GM10248 (cell line): ENCODE measurements around the gene PHAX.
"Not testable (repeated sequence)": the region's sequence is repeated elsewhere in the genome, so short reads cannot be mapped to it uniquely, and the experiment has no call there.

ENCODE experiments used
- CTCF ChIA-PET: fragments of 300-600 bp; sonication (Branson Sonifier 250); formaldehyde crosslinking; extraction: SDS; loops from one replicate; lab custom pipeline; 2021; ENCODE audit warnings: antibody characterized with exemption; lab: Yijun Ruan, JAX
- POLR2A ChIA-PET: fragments of 350-650 bp; sonication (Branson Sonifier 250); formaldehyde crosslinking; extraction: SDS; loops from one replicate; lab custom pipeline; 2020; ENCODE audit warnings: antibody characterized with exemption; lab: Yijun Ruan, JAX
- DNase-seq: peaks from one replicate; pipeline ENCODE4 v3.0.0; 2012; ENCODE audit errors: extremely low spot score
- TF ChIP-seq, protein P1 (sequence below): IDR thresholded peaks from 2 replicates; pipeline ENCODE4 v1.5.1; 2012; ENCODE audit warnings: mild to moderate bottlenecking, low read depth; ENCODE audit errors: extremely low read depth, missing control alignments, control extremely low read depth

PHAX gene

DNA sequence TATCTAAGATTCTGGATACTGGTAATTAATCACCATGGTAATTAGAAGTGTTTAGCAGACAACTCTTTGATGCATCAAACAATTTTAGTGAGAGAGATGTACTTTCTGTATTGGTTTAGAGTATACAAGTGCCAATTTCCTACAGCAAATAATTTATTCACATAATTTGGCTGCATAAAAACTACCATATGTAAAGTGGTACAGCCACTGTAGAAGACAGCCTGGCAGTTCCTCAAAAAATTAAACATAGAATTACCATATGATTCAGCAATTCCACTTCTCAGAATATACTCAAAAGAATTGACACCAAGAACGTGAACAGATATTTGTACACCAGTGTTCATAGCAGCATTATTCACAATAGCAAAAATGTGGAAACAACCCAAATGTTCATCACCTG lies 36.2 kb downstream of the PHAX start:
- TF ChIP-seq, protein P1, sequence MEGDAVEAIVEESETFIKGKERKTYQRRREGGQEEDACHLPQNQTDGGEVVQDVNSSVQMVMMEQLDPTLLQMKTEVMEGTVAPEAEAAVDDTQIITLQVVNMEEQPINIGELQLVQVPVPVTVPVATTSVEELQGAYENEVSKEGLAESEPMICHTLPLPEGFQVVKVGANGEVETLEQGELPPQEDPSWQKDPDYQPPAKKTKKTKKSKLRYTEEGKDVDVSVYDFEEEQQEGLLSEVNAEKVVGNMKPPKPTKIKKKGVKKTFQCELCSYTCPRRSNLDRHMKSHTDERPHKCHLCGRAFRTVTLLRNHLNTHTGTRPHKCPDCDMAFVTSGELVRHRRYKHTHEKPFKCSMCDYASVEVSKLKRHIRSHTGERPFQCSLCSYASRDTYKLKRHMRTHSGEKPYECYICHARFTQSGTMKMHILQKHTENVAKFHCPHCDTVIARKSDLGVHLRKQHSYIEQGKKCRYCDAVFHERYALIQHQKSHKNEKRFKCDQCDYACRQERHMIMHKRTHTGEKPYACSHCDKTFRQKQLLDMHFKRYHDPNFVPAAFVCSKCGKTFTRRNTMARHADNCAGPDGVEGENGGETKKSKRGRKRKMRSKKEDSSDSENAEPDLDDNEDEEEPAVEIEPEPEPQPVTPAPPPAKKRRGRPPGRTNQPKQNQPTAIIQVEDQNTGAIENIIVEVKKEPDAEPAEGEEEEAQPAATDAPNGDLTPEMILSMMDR, result no peak
- no peak for DNase-seq
- ChIA-PET CTCF (no interaction called here), POLR2A (no interaction called here)

DNA sequence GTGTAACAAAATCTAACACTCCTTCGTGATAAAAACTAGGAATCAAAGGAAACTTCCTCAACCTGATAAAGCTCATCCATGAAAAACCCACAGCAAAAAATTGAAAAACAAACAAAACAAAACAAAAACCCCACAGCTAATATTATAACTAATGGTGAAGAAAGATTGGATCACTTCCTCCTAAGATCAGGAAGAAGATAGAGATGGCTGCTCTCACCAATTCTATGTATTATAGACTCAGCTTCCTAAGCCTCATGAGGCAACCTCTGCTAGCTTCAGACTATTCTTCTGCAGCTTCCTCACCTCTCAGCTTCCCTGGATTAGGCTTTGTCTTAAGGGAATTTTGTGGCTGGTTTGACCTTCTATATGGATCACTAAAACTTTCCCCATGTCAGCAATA lies 40.1 kb downstream of the PHAX start:
- TF ChIP-seq, protein P1, result no peak
- POLR2A ChIA-PET, result no interaction called here
- CTCF ChIA-PET, result interaction anchor here (0.9 to 2.0 kb wide), 5 partner anchors 13 to 161 kb away, joined by 3 to 7 read pairs (median 3); partner anchors contain the start of gene PHAX
- DNase-seq, result no peak

DNA sequence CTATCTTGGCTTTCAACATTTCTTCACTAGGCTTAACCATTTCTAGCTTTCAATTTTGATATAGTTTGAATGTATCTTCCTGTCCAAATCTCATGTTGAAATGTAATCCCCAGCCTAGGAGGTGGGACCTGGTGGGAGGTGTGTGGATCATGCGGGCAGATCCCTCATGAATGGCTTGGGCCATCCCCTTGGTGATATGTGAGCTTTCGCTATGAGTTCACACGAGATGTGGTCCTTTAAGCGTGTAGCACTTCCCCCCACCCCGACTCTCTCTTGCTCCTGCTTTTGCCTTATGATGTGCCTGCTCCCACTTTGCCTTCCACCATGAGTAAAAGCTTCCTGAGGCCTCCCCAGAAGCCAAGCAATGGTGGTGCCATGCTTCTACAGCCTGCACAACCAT lies 40.6 kb downstream of the PHAX start:
- TF ChIP-seq, protein P1, result no peak
- CTCF ChIA-PET, result interaction anchor here (0.9 to 2.0 kb wide), 5 partner anchors 13 to 160 kb away, joined by 3 to 7 read pairs (median 3); partner anchors contain the start of gene PHAX
- POLR2A ChIA-PET, result no interaction called here
- DNase-seq, result no peak

DNA sequence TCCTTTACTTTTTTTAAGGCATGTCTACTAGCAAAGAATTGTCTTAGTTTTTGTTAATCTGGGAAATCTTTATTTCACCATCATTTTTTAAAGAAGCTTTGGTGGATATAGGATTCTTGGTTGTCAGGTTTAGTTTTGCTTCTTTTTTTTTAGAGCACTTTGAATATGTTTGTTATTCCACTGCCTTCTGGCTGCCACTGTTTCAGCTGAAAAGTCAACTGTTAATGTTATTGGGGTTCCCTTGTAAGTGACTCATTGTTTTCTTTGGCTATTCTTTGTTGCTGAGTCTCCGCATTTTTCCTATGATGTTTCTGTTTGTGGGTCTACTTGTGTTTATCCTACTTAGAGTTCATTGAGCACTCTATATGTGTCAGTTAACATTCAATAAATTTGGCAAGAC lies 44.4 kb downstream of the PHAX start:
- TF ChIP-seq, protein P1, result no peak
- ChIA-PET POLR2A (no interaction called here), CTCF (no interaction called here)
- DNase-seq, result no peak

DNA sequence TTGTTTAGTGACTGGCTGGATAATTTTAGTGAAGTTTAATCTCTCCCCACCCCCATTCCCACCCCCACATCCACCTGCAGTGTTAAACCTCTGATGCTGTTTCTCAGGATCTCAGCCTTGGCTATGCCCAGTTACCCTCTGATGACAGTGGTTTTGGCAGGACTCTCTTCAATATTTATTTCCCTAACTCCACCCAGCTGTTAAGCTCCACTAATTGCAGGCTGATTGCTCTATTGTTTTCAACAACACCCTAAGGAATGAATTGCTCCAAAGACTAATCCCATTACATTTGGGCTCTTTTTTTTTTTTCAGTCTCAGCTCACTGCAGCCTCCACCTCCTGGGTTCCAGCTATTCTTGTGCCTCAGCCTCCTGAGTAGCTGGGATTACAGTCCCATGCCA lies 46.3 kb downstream of the PHAX start:
- POLR2A ChIA-PET, result no interaction called here
- TF ChIP-seq, protein P1, result no peak
- no peak for DNase-seq
- CTCF ChIA-PET, result interaction anchor here (0.8 to 1.6 kb wide), 3 partner anchors 8 to 37 kb away, joined by 3 to 10 read pairs (median 4); no protein-coding TSS in a partner anchor

DNA sequence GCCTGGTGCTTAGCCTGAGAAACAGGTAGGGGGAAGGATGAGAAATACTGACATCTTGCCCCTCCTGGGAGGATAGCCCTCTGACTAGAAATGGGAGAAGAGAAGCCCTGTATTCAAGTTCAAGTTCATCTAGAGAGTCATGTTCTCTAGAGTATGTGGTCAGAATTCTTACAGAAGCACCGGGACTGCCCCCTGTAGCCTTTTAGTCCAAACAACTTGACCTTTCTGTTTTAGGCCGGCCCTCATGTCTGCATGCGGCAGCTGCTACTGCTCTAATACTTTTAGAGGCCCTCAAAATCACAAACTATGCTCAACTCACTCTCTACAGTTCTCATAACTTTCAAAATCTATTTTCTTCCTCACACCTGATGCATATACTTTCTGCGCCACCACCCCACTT lies 47.7 kb downstream of the PHAX start:
- POLR2A ChIA-PET, result no interaction called here
- TF ChIP-seq, protein P1, result no peak
- no peak for DNase-seq
- CTCF ChIA-PET, result no interaction called here

DNA sequence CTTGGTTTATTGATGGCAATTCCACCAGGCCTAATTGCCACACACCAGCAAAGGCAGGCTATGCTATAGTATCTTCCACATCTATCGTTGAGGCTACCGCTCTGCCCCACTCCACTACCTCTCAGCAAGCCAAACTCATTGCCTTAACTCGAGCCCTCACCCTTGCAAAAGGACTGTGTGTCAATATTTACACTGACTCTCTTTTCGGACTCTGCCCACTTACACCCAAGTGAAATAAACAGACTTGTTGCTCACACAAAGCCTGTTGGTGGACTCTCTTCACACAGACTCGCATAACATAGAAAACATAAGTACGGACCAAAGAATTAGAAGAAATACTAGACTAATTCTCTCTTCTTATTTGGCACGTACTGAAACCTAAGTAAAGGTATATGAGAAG lies 48.3 kb downstream of the PHAX start:
- CTCF ChIA-PET, result interaction anchor here (1.4 to 1.8 kb wide), 2 partner anchors 148 to 844 kb away, joined by 3 to 4 read pairs; no protein-coding TSS in a partner anchor
- DNase-seq, POLR2A ChIA-PET: not testable (repeated sequence)

DNA sequence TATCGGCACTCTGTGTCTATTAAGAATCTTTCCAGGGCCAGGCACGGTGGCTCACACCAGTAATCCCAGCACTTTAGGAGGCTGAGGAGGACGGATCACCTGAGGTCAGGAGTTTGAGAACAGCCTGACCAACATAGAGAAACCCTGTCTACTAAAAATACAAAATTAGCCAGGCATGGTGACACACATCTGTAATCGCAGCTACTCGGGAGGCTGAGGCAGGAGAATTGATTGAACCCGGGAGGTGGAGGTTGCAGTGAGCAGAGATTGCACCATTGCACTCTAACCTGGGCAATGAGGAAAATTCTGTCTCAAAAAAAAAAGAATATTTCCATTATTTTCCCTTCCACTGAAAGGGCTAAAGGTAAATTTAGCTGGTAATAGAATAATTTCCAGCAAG lies 49.0 kb downstream of the PHAX start:
- DNase-seq, POLR2A ChIA-PET: not testable (repeated sequence)
- CTCF ChIA-PET, result interaction anchor here (1.4 to 1.8 kb wide), 3 partner anchors 11 to 843 kb away, joined by 3 to 4 read pairs (median 3); no protein-coding TSS in a partner anchor
